Measurements from ENCODE around the gene PCBP4. TPM values are rescaled to one million over a fixed set of nuclear protein-coding genes. Genes with fewer than 3 reads are reported as not detected.

PCBP4 gene
- total RNA-seq, 1 donor from 2014 or later, result 58.0 TPM

DNA sequence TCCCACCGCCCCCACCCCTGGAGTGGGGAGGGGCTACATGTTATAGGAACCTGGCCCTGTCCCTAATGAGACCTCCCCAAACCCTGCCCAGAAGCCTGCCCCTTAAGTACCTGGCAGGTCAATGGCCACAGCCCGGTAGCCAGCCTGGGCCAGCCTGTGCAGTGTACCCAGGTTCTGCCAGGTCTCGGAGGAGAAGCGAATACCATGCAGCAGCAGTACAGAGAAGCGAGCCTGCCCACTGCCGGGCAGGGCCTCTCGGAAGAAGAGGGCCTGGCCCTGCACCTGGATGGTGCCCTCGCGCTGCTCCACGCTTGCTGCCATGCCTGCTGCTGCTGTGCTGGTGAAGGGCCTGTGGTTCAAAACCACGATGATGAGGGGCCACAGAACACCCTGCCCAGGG, 4.1 kb upstream of the PCBP4 start:
- no peak for DNase-seq

DNA sequence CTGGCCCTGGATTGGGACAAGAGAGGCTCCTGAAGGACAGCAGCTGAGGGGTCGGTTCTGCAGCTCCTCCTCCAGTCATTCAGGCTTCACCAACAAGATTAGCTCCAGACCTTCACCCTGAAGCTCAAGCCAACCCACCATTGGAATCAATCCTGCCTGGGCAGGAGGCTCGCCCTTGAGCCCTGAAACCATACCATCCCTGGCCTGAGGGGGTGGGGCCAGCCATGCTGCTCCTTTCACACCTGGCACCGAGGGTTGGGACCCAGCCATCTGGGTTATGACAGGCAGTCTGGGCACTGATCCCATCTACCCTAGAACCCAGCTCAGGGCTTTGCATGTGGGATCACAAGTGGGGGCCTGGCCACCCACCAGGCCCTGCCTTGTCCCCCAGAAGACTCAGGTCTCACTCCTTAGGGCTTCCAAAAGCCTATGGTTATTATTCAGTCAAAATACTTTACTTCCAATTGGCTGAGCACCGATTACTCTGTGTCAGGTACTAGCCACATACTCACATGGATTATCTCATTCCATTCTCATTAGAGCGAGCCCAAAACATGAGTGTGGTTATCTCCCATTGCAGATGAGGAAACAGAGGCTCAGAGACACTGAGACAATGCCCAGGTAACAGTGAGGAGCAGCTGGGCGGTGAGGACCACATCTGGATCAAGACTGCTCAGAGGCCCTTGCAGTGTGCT, 3.5 kb upstream of the PCBP4 start:
- DNase-seq, result no peak

DNA sequence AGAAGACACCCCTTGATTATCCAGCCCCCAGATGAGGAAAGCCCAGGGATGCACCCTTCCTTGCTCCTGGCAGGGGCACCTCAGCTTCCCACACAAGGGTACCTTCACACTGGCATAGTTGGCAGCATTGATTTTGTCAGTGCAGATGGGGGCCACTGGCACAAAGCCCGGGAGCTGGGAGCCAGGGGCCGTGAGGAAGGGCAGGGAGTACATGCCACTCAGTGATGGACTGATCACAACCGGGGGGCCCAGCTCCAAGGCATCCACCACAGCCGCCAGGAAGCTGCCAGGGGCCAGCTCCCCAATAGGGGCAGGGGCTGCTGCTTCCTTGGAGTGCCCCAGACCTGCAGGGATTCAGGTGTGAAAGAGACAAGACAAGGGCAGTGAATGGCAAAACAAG, 2.6 kb upstream of the PCBP4 start:
- no peak for DNase-seq

DNA sequence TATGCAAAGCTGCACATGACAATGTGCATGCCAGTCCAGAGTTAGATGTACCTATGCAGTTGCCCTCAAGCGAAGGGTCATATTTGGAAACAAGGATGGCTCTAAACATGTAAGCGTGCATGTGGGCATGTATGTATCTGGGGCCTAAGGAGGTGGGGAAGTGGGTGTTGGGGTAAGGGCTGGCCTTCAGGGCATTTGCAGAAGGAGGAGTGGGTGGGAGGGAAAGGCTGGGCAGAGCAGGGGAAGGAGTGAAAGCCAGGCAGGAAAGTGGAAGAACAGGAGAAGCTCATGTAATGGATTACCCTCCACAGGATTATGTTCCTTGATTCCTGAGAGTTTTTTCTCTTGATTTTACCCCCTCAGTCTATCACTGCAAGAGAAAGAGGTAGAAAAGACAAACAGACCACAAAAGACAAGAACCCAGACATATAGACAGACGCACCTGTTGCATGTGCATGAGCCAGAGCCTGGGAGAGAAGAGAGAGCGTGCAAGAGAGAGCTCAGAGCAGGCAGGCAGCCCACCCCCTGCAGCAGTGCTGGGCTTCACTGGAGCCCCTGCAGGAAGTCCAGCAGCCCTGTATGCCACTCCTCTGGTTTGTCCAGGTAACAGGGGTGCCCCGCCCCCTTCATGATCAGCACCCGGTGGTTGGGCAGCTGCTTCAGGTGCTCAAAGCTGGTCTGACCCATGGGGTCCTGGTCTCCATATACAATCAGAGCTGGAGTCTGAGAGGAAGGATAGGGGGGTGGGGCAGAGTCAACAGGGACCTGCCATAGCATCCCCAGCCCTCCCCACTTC, 1.8 kb upstream of the PCBP4 start:
- no peak for DNase-seq

DNA sequence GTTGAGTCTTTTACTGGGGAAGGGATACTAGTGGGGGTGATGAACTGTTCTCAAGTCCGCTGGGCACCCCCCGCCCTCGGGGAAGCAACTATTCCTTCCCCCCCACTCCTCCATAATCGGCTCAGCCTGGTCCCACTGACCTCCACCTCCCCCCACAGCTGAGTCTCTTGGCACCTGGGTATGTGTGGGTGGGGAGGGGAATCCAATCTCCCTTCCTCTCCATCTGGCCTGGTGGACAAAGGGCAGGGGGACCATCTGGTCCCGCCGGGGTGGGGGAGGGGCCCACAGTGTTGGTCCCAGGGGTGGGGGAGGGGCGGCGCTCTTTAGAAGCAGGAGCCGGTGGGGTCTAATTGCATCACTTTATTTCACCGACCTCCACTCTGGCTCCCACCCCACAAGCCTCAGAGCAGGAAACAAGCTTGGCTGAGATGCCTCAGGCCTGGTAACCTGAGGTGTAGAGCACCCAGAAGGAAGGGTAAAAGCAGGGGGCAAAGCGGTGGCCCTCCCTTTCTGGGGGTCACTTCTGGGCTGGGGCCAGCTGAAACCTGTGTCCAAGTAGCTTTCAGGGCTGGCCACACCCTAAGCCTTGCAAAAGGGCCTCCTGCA, 1.0 kb upstream of the PCBP4 start:
- DNase-seq, result peak; percentile 64

DNA sequence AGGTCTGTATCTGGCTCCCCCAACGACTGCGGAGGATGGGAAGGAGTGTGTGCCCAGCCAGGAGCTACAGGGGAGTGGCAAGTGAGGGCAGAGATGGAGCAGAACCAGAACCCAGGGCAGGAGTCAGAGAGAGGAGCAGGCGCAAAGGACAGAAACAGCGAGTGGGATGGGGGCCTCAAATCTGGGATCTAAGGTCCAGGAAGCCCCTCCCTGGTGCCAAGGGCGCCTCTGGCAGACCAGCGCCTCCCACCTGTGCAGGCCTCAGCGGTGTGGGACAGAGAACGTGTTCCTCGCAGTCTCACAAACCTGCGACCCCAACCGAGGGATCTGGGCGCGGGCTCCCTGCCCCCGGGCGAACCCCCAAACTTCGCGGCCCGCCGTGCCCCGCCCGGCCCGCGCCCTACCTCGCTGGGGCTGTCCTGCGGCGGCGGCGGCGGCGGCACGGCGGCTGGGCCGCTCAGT, 301 bp downstream of the PCBP4 start:
- no peak for DNase-seq

DNA sequence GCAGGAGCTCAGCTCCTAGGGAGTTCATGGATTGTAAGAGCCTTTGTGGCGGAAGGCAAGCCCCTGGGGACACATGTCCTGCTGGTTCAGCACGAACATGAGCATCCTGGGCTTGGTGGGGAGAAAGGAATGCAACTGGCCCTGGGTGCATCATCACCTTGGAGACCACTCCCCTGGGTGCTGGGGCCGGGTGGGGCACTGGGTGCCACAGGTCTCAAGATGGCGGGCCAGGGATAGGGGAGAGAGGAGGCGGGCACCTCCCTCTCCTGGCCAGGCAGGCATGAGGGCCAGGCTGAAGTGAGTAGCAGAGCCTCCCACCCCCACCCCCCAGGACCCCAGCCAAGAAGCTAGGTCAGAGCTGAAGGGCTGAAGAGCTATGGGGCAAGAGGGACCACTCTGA, 768 bp downstream of the PCBP4 start:
- no peak for DNase-seq

DNA sequence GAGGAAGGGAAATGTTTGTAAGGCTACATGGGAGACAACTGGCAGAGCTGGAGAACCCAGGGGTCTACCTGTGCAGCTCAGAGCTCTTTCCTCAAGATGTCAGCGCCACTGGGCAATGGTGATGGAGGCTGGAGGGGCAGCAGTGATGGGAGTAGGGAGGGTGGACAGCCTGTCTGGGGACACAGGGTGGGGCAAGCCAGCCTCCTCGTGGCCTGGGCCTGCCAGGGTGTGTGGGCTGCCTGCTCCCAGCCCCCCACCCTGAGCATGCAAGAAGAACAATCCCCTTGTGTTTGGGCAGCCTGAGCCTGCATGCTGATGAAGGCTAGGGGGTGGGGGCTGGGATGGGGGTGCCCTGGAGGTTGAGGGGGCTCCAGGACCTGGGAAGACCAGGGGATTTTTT, 1.2 kb downstream of the PCBP4 start:
- no peak for DNase-seq

DNA sequence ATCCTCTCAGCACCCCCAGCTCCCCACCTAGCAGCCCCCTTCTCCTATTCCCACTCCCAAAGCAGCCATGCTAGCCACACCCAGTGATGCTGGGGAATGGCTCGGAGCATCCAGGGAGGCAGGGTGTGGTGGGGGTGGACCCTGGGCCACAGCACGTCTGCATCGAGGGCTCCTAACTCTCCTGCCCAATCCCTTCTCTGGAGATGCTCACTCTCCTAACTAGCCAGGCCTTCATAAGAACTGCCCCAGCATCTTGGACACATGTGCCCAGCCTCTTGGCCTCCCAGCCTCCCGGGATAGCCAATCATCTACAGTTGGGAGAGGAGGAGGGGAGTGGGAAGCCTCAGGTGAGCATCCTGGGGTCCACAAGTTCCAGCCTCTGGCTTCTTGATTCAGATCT, 2.7 kb downstream of the PCBP4 start:
- no peak for DNase-seq

DNA sequence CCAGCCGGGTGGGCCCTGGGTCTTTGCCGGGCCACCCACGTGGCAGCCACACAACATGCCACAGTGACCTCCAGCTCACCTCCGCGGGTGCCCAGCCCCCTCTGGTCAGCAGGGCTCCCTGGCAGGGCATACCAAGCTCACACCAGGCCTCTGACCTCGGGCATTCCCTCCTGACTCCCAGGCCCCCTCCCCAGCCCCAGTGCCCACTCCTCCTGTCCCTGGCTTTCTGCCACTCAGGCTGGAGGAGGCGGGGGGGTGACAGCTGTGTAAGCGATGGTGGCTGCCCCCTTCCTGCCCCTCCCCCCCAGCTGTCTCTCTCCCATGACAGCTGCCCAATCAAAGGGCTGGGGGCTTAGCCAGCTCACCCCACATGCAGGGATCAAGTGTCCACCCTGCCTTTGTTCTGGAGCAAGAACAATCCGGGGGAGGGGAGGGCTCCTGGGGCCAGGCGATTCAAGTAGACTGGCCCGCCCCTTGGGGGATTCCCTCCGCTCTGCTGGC, 3.3 kb downstream of the PCBP4 start:
- peak; percentile 94 for DNase-seq

DNA sequence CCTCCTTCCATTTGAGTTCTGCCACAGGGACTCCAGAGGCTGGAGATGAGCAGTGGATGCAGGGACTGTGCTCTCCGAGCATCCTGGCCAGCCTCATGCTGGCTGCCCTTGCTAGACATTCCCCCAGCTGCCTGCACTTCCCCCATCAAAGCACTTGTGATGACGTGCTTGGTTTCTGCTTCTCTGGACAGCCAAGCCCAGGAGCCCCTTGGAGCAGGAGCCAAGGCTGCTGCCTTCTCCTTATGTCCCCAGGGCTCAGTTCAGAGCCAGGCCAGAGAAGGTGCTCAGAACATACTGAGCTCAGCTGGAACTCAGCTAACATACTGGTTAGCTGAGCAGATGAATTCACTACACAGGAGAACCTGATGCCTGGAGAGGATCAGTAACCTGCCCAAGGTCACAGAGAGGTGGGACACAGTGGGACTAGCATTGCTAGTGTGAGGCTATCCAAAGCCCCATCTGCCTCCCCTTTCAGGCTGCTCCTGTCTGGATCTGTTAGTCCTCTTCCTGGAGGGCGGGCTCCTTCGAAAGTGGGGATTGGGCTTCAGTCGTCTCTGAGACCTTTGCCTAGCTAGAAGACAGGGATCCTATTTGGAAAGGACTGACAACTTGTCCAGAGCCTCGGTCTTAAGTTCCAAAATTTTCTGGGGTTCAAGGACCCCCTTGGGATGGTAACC, 4.3 kb downstream of the PCBP4 start:
- peak; percentile 78 for DNase-seq

DNA sequence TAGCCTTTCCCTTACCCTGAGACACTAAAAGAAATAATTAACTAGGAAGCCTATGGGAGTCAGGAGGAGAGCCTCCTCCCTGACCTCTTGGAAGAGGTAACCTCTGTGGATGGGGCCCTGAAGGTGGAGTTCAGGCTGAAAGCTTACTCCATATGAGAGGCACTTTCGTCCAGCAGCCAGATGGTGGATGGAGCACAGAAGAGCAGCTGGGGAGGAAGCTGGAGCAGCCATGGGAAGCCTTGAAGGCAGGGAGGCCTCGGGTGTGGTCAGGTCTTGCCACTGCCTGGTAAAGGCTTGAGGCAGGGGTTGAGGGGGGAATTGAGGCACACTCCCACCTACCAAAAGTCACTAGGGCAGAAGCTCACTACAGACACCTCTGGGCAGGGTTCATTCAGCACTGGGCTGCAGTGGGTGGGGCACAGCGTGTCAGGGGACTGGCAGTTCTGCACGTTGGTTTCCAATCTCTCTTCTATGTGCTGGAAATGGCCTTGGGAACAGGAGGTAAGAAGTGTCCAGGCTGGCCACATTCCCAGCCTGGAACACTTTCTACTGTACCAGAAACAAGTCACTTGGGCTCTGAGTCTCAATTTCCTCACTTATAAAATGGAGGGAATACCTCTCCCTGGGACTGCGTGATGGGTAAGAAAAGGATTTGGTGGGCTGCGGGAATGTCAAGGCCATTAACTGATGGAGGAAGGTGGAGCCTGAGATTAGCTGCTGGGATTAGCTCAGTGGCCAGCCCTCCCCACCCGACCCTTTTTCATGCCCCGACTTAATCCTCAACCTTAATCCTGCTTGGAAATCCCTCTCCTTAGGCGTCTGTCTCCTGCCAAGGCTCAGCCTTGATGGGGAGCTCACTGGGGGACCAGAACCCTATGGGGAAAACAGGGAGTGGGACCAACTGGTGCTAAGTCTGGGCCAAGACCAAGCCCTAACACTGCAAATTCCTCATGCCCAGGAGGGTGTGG, 5.4 kb downstream of the PCBP4 start:
- DNase-seq, result no peak

DNA sequence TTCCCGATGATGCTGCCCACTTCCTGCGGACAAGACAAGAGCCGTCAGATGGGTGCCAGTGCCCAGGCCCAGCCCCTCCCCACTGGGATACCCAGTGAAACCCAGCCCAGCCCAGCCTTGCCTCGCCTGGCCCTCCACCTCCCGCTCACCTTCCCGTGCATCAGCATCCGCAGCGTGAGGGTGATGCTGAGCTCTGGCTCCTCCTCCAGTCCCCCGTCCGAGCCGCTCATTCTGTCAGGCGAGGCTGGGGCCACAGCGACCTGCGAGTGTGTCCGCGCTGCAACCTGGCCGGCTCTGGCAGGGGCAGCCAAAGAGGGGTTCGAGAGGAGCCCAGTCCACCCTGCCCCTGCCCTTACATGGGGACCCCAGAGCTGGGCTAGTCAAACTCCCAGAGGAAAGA, 6.2 kb downstream of the PCBP4 start:
- no peak for DNase-seq

DNA sequence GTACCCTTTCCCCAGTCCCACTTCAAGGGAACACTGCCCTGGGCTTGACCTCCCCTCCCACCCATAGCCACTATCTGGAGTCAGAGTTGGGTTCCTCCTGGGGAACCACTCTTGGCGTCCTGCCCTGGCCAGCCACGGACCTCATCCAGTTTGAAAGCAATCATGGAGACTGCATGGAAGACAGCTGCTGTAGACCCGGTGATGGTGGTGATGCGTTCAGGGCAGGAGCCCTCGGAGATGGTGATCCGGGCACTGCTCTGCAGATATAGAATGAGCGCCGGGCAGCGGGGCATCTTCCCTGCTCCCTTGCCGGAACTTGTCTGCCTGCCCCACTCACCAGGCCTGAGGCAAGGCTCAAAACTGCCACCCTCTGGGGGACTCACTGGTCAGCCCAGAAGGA, 6.9 kb downstream of the PCBP4 start:
- DNase-seq, result no peak

DNA sequence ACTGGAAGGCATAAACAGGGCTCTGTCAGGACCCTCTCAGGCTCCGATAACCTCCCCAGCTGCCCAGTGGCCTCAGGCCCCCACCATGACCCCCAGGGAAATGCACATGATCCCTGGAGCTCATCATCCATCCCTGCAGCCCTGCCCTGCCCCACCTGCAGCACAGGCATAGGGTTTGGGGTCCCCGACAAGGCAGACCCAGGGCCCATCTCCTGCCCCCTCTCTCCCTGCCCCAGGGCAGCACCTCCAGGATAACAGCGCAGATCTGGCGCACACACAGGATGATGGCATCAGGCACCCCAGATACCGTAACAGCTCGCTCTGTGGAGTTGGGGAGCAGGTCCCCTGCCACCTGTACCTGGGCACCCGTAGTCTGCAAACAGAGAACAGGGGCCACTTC, 7.6 kb downstream of the PCBP4 start:
- no peak for DNase-seq

DNA sequence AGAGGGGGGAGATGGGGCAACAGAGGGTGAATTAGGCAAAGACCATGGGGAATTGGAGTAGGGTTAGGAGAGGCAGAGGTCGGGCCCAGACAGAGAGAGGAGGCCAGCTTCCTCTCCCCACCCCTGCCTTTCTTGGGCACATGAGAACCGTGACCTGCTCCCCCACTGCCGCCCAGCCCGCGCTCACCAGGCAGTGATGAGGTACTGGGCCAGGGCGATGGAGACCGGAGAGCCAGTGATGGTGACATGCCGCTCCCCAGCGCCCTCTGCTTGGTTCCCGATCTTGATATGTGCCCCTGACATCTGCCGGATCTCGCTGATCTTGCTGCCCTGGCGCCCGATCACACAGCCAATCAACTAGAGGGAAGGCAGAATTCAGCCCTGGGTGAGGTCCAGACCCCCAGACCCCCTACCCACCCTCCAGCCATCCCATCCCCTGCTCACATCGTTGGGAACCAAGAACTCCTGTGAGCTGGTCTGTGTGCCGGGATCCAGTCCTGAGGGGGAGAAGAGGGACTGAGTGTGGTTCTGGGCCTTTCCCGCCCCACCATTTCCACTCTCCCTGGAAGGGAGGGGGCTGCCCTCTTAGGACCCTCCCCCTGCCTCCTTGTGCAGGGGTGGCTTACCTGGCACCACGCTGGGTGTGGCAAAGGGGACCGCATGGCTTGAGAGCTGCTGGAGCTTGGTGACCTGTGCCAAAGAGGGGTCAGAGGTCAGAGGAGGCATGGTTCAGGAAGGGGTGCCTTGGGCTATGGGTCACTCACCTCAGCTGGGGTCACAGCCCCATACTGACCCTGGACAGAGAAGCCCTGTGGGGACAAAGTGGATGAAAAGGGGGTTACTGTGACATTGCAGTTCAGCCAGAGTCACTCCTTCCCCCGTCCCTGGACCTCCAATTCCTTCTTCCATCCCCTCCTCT, 8.4 kb downstream of the PCBP4 start:
- DNase-seq, result no peak

DNA sequence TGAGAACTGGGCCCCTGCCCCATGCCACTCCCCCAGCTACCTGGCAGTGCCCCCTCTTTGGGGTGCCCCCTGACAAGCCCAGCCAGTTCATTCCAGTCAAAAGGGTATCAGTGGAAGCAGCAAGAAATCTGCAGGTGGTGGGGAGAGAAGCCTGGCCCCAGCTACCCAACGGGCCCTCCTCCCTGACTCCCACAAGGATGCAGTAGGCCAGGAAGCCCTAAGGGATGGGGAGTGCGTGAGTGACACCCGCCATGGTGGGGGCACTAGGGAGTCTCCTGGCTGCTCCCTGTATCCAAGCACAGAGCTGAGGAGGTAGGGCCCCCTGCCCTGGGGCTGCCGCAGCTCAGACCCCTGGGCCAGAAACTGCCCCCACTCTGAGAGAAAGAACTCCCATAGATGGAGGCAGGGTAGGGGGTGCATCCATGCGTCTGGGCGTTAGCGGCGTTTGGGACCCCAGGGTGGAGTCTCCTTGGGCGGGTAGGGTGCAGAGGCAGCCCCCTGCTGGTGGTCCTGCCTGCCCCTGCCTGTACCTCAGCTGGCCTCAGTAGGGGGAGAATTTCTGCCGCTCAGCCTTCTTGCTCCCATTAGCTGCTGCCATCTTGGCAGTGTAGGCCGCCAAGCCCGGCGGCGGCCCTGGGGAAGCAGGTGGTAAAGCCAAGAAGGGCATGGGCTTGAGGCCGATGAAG, 9.6 kb downstream of the PCBP4 start:
- DNase-seq, result no peak

DNA sequence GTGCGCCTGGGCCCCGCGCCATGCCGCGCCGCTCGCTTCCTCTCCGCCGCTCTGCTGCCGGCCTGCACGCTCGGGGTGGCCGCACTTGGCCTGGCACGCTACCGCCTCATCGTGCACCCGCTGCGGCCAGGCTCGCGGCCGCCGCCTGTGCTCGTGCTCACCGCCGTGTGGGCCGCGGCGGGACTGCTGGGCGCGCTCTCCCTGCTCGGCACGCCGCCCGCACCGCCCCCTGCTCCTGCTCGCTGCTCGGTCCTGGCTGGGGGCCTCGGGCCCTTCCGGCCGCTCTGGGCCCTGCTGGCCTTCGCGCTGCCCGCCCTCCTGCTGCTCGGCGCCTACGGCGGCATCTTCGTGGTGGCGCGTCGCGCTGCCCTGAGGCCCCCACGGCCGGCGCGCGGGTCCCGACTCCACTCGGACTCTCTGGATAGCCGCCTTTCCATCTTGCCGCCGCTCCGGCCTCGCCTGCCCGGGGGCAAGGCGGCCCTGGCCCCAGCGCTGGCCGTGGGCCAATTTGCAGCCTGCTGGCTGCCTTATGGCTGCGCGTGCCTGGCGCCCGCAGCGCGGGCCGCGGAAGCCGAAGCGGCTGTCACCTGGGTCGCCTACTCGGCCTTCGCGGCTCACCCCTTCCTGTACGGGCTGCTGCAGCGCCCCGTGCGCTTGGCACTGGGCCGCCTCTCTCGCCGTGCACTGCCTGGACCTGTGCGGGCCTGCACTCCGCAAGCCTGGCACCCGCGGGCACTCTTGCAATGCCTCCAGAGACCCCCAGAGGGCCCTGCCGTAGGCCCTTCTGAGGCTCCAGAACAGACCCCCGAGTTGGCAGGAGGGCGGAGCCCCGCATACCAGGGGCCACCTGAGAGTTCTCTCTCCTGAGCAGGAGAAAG, 11.1 kb downstream of the PCBP4 start:
- DNase-seq, result peak; percentile 73
